ENCODE measurements around the gene MAOA.

Gene MAOA

GRCh38 chrX:43733699-43734098 is 77.6 kb downstream of the MAOA start:
- Histone ChIP-seq H3K27ac (ENCODE audit: low read depth, low read length) (no peak overlapping the region), H3K9ac (ENCODE audit: low read length) (no peak overlapping the region), H3K4me2 (ENCODE audit: low read depth, low read length, poor library complexity, severe bottlenecking) (no peak overlapping the region), H3K4me3 (ENCODE audit: insufficient read depth, low read length, poor library complexity, severe bottlenecking) (no peak overlapping the region), H2AFZ (ENCODE audit: low read depth, low read length, severe bottlenecking) (no peak overlapping the region), H4K20me1 (ENCODE audit: low read depth, low read length) (no peaks in the 10 kb centered on the region), H3K27me3 (ENCODE audit: low read length) (no peaks in the 10 kb centered on the region), H3K9me3 (ENCODE audit: insufficient read depth, low read length) (no peaks in the 10 kb centered on the region), H3K79me2 (ENCODE audit: insufficient read depth, low read length) (no peaks in the 10 kb centered on the region), H3K36me3 (ENCODE audit: low read length) (no peaks in the 10 kb centered on the region), H3F3A (ENCODE audit: insufficient read depth) (no peaks in the 10 kb centered on the region), H3K9me2 (replicated peaks; ENCODE audit: insufficient read depth, low read length) (no peaks in the 10 kb centered on the region)
- no peak for TF ChIP-seq CTCF (IDR thresholded peaks at IDR 0.05; ENCODE audit: insufficient read depth, low read length, poor library complexity, severe bottlenecking)
- no peak for TF ChIP-seq EZH2phosphoT487 (conservative IDR thresholded peaks at IDR 0.05; ENCODE audit: low read length)

GRCh38 chrX:43734444-43734843 is 78.3 kb downstream of the MAOA start:
- Histone ChIP-seq H3K36me3 (ENCODE audit: low read length) (no peaks in the 10 kb centered on the region), H3K9me2 (replicated peaks; ENCODE audit: insufficient read depth, low read length) (no peaks in the 10 kb centered on the region), H3K9ac (ENCODE audit: low read length) (no peak overlapping the region), H3K4me2 (ENCODE audit: low read depth, low read length, poor library complexity, severe bottlenecking) (no peak overlapping the region), H3K27me3 (ENCODE audit: low read length) (no peaks in the 10 kb centered on the region), H3K4me3 (ENCODE audit: insufficient read depth, low read length, poor library complexity, severe bottlenecking) (no peak overlapping the region), H3F3A (ENCODE audit: insufficient read depth) (no peaks in the 10 kb centered on the region), H3K79me2 (ENCODE audit: insufficient read depth, low read length) (no peaks in the 10 kb centered on the region), H3K9me3 (ENCODE audit: insufficient read depth, low read length) (no peaks in the 10 kb centered on the region), H4K20me1 (ENCODE audit: low read depth, low read length) (no peaks in the 10 kb centered on the region), H3K27ac (ENCODE audit: low read depth, low read length) (no peak overlapping the region), H2AFZ (ENCODE audit: low read depth, low read length, severe bottlenecking) (no peak overlapping the region)
- TF ChIP-seq EZH2phosphoT487 (conservative IDR thresholded peaks at IDR 0.05; ENCODE audit: low read length) (no peak), CTCF (IDR thresholded peaks at IDR 0.05; ENCODE audit: insufficient read depth, low read length, poor library complexity, severe bottlenecking) (no peak)

GRCh38 chrX:43735534-43735933 is 79.4 kb downstream of the MAOA start:
- Histone ChIP-seq H3K9ac (ENCODE audit: low read length) (no peak overlapping the region), H3K79me2 (ENCODE audit: insufficient read depth, low read length) (no peaks in the 10 kb centered on the region), H2AFZ (ENCODE audit: low read depth, low read length, severe bottlenecking) (no peak overlapping the region)

More at GRCh38 chrX:43735534-43735933, 79.4 kb downstream of the MAOA start:
- no peaks in the 10 kb centered on the region for H4K20me1 ChIP-seq (ENCODE audit: low read depth, low read length)
- no peaks in the 10 kb centered on the region for H3K9me2 ChIP-seq (replicated peaks; ENCODE audit: insufficient read depth, low read length)
- no peak overlapping the region for H3K4me3 ChIP-seq (ENCODE audit: insufficient read depth, low read length, poor library complexity, severe bottlenecking)
- TF ChIP-seq CTCF (IDR thresholded peaks at IDR 0.05; ENCODE audit: insufficient read depth, low read length, poor library complexity, severe bottlenecking): no peak
- TF ChIP-seq EZH2phosphoT487 (conservative IDR thresholded peaks at IDR 0.05; ENCODE audit: low read length): no peak
- H3K27me3 ChIP-seq (ENCODE audit: low read length): no peaks in the 10 kb centered on the region
- no peaks in the 10 kb centered on the region for H3K9me3 ChIP-seq (ENCODE audit: insufficient read depth, low read length)
- H3K4me2 ChIP-seq (ENCODE audit: low read depth, low read length, poor library complexity, severe bottlenecking): no peak overlapping the region
- no peak overlapping the region for H3K27ac ChIP-seq (ENCODE audit: low read depth, low read length)
- H3F3A ChIP-seq (ENCODE audit: insufficient read depth): no peaks in the 10 kb centered on the region
- no peaks in the 10 kb centered on the region for H3K36me3 ChIP-seq (ENCODE audit: low read length)
